AG20443 (cell line): ENCODE measurements around the gene FMN1.
"Not testable (repeated sequence)": the region's sequence is repeated elsewhere in the genome, so short reads cannot be mapped to it uniquely, and the experiment has no call there.

Source experiments
- DNase-seq: peaks from one replicate; pipeline ENCODE4 v3.0.0; 2012; ENCODE audit warnings: low spot score, mixed read lengths

Gene FMN1

GRCh38 chr15:33089878-33090757, 104.4 kb downstream of the FMN1 start:
- no peak for DNase-seq

- DNase-seq = no peak
Observed at GRCh38 chr15:33089165-33089877, 105.2 kb downstream of the FMN1 start.

- DNase-seq = peak; percentile 66
Observed at GRCh38 chr15:33086500-33087121, 107.9 kb downstream of the FMN1 start.

- DNase-seq = no peak
Observed at GRCh38 chr15:33084661-33085060, 109.9 kb downstream of the FMN1 start.

GRCh38 chr15:33083232-33084081, 111.1 kb downstream of the FMN1 start:
- DNase-seq = no peak

GRCh38 chr15:33080006-33080405, 114.5 kb downstream of the FMN1 start:
- DNase-seq = no peak

GRCh38 chr15:33078607-33079006, 115.9 kb downstream of the FMN1 start:
- no peak for DNase-seq

GRCh38 chr15:33076937-33077336, 117.6 kb downstream of the FMN1 start:
- no peak for DNase-seq

- no peak for DNase-seq
Observed at GRCh38 chr15:33074942-33075341, 119.6 kb downstream of the FMN1 start.

GRCh38 chr15:33074212-33074611, 120.3 kb downstream of the FMN1 start:
- DNase-seq = no peak

- no peak for DNase-seq
Observed at GRCh38 chr15:33071451-33071850, 123.1 kb downstream of the FMN1 start.

GRCh38 chr15:33069903-33070302, 124.6 kb downstream of the FMN1 start:
- DNase-seq = not testable (repeated sequence)

GRCh38 chr15:33069161-33069560, 125.4 kb downstream of the FMN1 start:
- DNase-seq = no peak

- DNase-seq = peak; percentile 64
Observed at GRCh38 chr15:33068511-33068990, 126.0 kb downstream of the FMN1 start.

- peak; percentile 79 for DNase-seq
Observed at GRCh38 chr15:33068007-33068481, 126.5 kb downstream of the FMN1 start.

GRCh38 chr15:33067456-33067855, 127.1 kb downstream of the FMN1 start:
- DNase-seq = peak; percentile 64

GRCh38 chr15:33066584-33066983, 127.9 kb downstream of the FMN1 start:
- no peak for DNase-seq

- DNase-seq = peak; percentile 60
Observed at GRCh38 chr15:33064878-33065277, 129.6 kb downstream of the FMN1 start.

- DNase-seq = no peak
Observed at GRCh38 chr15:33059184-33059583, 135.3 kb downstream of the FMN1 start.

GRCh38 chr15:33057845-33058244, 136.7 kb downstream of the FMN1 start:
- no peak for DNase-seq

- DNase-seq = no peak
Observed at GRCh38 chr15:33055962-33056361, 138.6 kb downstream of the FMN1 start.

- no peak for DNase-seq
Observed at GRCh38 chr15:33051528-33051927, 143.0 kb downstream of the FMN1 start.
